ENCODE data around the gene FRMD4A.

The FRMD4A gene

DNA sequence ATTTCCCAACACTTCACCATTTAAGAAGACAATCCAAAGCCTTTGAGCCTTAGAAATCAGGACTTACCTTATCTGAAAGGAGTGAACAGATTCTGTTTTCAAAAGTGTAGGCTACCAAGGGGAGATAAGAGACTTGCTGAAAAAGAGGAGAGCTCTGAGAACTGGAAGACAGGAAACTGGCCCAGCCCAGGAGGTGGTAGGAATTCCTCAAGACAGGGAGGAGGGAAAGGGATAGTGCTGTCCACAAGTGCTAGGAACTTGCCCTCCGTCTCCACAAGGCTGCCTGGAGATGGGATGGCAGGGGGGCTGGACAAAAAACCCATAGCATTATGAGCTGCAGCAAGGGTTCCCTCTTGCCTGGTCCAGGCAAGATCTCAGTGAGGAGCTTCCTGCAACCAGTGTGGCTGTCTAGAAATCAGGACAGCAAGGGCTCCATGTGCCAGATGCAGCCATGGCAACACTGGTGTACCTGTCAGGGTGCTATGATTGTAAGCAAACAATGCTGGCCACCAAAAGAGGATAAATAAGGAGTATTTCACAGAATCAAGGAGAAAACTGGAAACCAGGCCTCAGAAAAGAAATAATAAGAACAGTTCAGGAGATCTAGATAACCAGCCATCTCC is 22.7 kb upstream of the FRMD4A start:
- Mint-ChIP-seq H3K36me3 (ENCODE audit: low read depth) (no peaks in the 10 kb centered on the region), H3K27me3 (ENCODE audit: low read depth) (no peaks in the 10 kb centered on the region), H3K4me3 (no peak overlapping the region), H3K4me1 (peaks cover 15% of the 10 kb centered on the region), H3K27ac (no peak overlapping the region), H3K9me3 (no peaks in the 10 kb centered on the region)
- TF ChIP-seq, protein P1, sequence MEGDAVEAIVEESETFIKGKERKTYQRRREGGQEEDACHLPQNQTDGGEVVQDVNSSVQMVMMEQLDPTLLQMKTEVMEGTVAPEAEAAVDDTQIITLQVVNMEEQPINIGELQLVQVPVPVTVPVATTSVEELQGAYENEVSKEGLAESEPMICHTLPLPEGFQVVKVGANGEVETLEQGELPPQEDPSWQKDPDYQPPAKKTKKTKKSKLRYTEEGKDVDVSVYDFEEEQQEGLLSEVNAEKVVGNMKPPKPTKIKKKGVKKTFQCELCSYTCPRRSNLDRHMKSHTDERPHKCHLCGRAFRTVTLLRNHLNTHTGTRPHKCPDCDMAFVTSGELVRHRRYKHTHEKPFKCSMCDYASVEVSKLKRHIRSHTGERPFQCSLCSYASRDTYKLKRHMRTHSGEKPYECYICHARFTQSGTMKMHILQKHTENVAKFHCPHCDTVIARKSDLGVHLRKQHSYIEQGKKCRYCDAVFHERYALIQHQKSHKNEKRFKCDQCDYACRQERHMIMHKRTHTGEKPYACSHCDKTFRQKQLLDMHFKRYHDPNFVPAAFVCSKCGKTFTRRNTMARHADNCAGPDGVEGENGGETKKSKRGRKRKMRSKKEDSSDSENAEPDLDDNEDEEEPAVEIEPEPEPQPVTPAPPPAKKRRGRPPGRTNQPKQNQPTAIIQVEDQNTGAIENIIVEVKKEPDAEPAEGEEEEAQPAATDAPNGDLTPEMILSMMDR (IDR thresholded peaks at IDR 0.05; ENCODE audit: unreplicated experiment in 3 of 3), result no peak

DNA sequence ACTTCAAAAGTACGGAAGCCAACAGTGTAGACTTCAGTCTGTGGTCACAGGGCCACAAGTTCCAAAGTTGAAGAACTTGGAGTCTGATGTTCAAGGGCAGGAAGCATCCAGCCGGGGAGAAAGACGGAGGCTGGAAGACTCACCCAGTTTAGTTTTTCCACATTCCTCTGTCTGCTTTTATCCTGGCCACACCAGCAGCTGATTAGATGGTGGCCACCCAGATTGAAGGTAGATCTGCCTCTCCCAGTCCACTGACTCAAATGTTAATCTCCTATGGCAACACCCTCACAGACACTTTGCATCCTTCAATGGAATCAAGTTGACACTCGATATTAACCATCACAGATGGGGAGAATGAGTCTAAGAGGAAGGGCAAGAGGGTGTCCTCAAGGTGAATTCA is 19.3 kb upstream of the FRMD4A start:
- no peak overlapping the region for H3K27ac Mint-ChIP-seq
- H3K9me3 Mint-ChIP-seq, result no peaks in the 10 kb centered on the region
- no peaks in the 10 kb centered on the region for H3K36me3 Mint-ChIP-seq (ENCODE audit: low read depth)
- no peaks in the 10 kb centered on the region for H3K4me1 Mint-ChIP-seq
- H3K27me3 Mint-ChIP-seq (ENCODE audit: low read depth), result no peaks in the 10 kb centered on the region
- TF ChIP-seq, protein P1 (IDR thresholded peaks at IDR 0.05; ENCODE audit: unreplicated experiment in 3 of 3), result no peak
- no peak overlapping the region for H3K4me3 Mint-ChIP-seq

DNA sequence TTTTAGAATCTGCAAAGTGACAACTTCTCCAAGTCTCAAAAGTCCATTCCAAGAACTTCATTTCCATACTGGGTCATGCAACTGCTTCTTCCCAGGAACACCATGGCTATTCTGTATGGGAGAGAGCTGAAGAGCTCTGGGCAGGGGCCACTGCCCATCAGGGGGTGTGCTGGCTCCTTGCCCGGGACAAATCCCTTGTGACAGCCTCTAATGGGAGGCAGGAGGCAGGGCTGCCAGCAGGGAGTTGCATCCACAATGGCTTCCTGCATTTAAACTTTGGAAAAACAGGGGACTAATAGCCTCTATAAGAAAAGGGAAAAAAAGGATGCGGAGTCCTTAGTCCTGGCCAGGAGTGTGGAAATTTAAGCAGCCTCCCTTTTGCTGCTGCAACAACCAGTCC is 18.4 kb upstream of the FRMD4A start:
- Mint-ChIP-seq H3K4me3 (no peak overlapping the region), H3K4me1 (no peaks in the 10 kb centered on the region), H3K27ac (no peak overlapping the region), H3K27me3 (ENCODE audit: low read depth) (no peaks in the 10 kb centered on the region), H3K36me3 (ENCODE audit: low read depth) (no peaks in the 10 kb centered on the region), H3K9me3 (no peaks in the 10 kb centered on the region)
- TF ChIP-seq, protein P1 (IDR thresholded peaks at IDR 0.05; ENCODE audit: unreplicated experiment in 3 of 3), result no peak

DNA sequence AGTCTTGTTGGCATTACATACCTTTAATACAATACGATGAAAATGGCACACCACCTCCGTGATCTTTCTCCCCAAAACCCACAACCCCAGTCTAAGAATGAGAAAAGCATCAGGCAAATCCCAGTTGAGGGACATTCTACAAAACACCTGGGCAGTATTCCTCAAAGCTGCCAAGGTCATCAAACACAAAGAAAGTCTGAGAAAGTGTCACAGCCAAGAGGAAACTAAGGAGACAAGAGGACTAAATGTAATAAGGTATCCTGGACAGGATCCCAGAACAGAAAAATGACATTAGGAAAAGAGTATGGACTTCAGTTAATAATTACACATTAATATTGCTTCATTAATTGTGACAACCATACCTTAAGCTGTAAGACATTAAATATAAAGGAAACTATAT is 14.5 kb upstream of the FRMD4A start:
- no peaks in the 10 kb centered on the region for H3K9me3 Mint-ChIP-seq
- peaks cover 9% of the 10 kb centered on the region for H3K27me3 Mint-ChIP-seq (ENCODE audit: low read depth)
- H3K4me1 Mint-ChIP-seq, result peaks cover 5% of the 10 kb centered on the region
- TF ChIP-seq, protein P1 (IDR thresholded peaks at IDR 0.05; ENCODE audit: unreplicated experiment in 3 of 3), result no peak
- no peak overlapping the region for H3K27ac Mint-ChIP-seq
- no peaks in the 10 kb centered on the region for H3K36me3 Mint-ChIP-seq (ENCODE audit: low read depth)
- H3K4me3 Mint-ChIP-seq, result no peak overlapping the region

DNA sequence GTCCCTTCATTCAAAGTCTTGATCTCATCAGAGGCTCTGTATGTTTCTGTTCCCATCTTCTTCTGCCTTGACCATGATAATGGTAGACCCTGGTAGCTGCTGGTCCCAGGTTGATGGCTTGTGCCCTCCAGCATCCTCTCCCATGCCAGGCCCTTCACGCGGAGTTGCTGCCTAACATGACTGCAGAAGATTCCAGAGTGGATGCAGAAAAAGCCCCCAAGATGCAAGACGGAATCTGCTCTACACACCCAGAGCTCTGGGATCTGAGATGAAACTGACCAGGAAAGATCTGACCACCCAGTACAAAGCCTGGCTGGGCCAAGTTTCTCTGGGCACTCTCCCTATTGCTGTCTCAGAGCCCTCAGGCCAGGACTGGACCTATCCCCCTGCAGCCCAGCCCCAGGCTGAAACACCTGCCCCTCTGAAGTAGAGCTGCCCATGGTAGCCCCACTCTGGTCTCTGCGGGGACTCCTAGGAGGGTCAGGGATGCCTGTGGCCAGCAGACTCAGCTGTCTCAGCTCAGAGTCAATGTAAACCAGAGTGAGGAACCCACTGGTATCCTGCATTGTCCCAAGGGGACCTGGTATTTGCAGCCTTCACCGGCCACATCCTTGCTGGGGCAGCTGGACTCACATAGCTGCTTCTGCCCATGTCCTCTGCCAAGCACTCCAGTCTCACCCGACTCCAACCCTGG is 9.5 kb upstream of the FRMD4A start:
- Mint-ChIP-seq H3K36me3 (ENCODE audit: low read depth) (no peaks in the 10 kb centered on the region), H3K27ac (no peak overlapping the region), H3K4me3 (no peak overlapping the region), H3K27me3 (ENCODE audit: low read depth) (peaks cover 9% of the 10 kb centered on the region), H3K4me1 (peaks cover 5% of the 10 kb centered on the region), H3K9me3 (no peaks in the 10 kb centered on the region)
- TF ChIP-seq, protein P1 (IDR thresholded peaks at IDR 0.05; ENCODE audit: unreplicated experiment in 3 of 3), result no peak

DNA sequence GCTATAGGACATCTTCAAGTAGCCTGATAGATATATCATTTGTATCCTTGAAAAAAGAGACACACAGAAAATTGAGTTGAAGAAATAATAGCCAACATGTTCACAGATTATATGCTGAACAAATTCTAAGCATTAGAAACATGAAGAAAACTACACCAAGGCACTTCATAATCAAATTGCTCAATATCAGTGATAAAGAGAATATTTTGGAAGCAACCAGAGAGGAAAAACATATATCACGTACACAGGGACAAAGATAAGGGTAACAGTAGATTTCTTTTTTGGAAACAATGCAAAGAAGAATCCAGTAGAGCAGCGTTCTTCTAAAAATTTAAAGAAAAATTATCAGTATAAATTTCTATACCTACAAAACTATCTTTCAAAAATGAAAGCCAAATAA is 6.0 kb upstream of the FRMD4A start:
- Mint-ChIP-seq H3K36me3 (ENCODE audit: low read depth) (no peaks in the 10 kb centered on the region), H3K9me3 (no peaks in the 10 kb centered on the region), H3K27ac (no peak overlapping the region), H3K4me3 (no peak overlapping the region), H3K4me1 (peaks cover 16% of the 10 kb centered on the region), H3K27me3 (ENCODE audit: low read depth) (peaks cover 24% of the 10 kb centered on the region)
- TF ChIP-seq, protein P1 (IDR thresholded peaks at IDR 0.05; ENCODE audit: unreplicated experiment in 3 of 3), result no peak

Measured in nephron (organoid).